ENCODE results near the gene TJP2.
"Not testable (repeated sequence)": the region's sequence is repeated elsewhere in the genome, so short reads cannot be mapped to it uniquely, and the experiment has no call there.

TJP2 gene

GRCh38 chr9:69295872-69296552 is 121.9 kb downstream of the TJP2 start:
- DNase-seq: no peak
- Mint-ChIP-seq H3K4me1 (no peaks in the 10 kb centered on the region), H3K4me3 (no peak overlapping the region)

DNA sequence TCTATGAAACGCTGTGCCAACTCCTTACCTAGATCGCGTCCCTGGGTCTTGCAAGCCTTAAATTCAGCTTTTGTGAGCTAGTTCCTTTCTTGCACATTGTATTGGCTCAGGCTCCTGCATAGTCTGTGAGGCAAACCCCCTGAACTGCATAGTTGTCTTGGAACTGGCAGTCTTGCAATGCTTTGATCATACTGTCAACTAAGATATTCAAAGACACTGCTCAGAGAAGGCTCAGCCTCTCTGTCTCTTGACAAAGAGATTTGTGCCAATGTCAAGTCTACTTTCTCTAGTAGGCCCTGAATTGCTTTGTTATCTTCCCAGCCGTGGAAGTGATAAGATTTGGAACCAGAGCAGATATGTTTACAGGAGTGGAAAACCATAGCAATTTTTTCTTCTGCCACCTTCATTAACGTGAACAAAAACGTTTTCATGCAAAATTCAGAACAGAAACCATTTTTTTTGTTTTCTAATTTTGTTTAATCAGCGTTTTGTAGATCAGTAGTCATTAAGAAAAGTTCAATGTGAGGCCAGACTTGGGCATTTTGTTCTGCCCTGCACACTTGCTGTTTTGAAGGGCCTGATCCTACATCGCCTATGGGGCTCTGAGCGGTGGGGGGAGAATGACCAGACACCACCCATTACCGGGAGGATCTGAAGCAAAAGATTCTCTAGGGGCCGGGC is 123.4 kb downstream of the TJP2 start:
- Mint-ChIP-seq H3K9me3 (no peaks in the 10 kb centered on the region), H3K27ac (no peak overlapping the region), H3K27me3 (peaks cover 2% of the 10 kb centered on the region), H3K36me3 (ENCODE audit: low read depth) (no peaks in the 10 kb centered on the region), H3K4me3 (no peak overlapping the region), H3K4me1 (no peaks in the 10 kb centered on the region)
- ATAC-seq: no peak
- DNase-seq: no peak

More at GRCh38 chr9:69295872-69296552, 121.9 kb downstream of the TJP2 start:
- H3K9me3 Mint-ChIP-seq: no peaks in the 10 kb centered on the region
- H3K27me3 Mint-ChIP-seq: peaks cover 2% of the 10 kb centered on the region
- H3K27ac Mint-ChIP-seq: no peak overlapping the region
- no peak for ATAC-seq
- H3K36me3 Mint-ChIP-seq (ENCODE audit: low read depth): no peaks in the 10 kb centered on the region

- Mint-ChIP-seq H3K4me3 (no peak overlapping the region), H3K27me3 (peaks cover 5% of the 10 kb centered on the region), H3K27ac (no peak overlapping the region), H3K4me1 (no peaks in the 10 kb centered on the region), H3K9me3 (no peaks in the 10 kb centered on the region), H3K36me3 (ENCODE audit: low read depth) (no peaks in the 10 kb centered on the region)
- DNase-seq (no peak), ATAC-seq (no peak)
Observed at GRCh38 chr9:69299315-69299714, 125.2 kb downstream of the TJP2 start.

- Mint-ChIP-seq H3K9me3 (no peaks in the 10 kb centered on the region), H3K4me1 (no peaks in the 10 kb centered on the region), H3K27me3 (peaks cover 5% of the 10 kb centered on the region), H3K4me3 (no peak overlapping the region), H3K36me3 (ENCODE audit: low read depth) (no peaks in the 10 kb centered on the region), H3K27ac (no peak overlapping the region)
- no peak for DNase-seq
- no peak for ATAC-seq
Observed at GRCh38 chr9:69299826-69300225, 125.7 kb downstream of the TJP2 start.

DNA sequence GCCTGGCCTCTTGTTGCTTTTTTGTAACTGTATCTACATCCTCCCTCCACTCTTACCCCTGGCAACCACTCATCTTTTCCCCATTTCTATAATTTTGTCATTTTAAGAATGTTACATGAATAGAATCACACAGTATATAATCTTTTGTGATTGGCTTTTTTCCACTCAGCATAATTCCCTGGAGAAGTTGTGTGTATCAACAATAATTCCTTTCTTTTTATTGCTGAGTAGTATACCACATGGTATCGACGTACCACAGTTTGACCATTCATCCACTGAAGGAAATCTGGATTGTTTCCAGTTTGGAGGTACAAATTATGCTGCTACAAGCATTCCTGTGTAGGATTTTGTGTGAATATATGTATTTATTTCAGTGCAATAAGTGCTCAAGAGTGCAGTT is 129.3 kb downstream of the TJP2 start:
- H3K4me3 Mint-ChIP-seq: no peak overlapping the region
- ATAC-seq (no peak), DNase-seq (no peak)
- H3K4me1 Mint-ChIP-seq: no peaks in the 10 kb centered on the region
- H3K36me3 Mint-ChIP-seq (ENCODE audit: low read depth): no peaks in the 10 kb centered on the region
- no peaks in the 10 kb centered on the region for H3K9me3 Mint-ChIP-seq
- peaks cover 2% of the 10 kb centered on the region for H3K27me3 Mint-ChIP-seq
- H3K27ac Mint-ChIP-seq: no peak overlapping the region

DNA sequence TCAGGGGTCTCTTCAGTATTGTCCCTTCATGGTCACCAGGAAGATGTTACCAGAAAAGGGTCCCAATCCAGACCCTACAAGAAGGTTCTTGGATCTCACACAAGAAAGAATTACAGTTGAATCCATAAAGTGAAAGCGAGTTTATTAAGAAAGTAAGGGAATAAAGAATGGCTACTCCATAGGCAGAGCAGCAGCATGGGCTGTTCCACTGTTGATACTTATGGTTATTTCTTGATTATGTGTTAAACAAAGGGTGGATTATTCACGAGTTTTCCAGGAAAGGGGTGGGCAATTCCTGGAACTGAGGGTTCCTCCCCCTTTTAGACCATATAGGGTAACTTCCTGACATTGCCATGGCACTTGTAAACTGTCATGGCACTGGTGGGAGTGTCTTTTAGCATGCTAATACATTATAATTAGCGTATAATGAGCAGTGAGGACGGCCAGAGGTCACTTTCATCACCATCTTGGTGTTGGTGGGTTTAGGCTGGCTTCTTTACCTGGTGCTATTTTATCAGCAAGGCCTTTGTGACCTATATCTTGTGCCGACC is 132.9 kb downstream of the TJP2 start:
- not testable (repeated sequence) for H3K36me3 Mint-ChIP-seq (ENCODE audit: low read depth); ATAC-seq; DNase-seq; H3K27me3 Mint-ChIP-seq; H3K4me1 Mint-ChIP-seq; H3K4me3 Mint-ChIP-seq; H3K9me3 Mint-ChIP-seq; H3K27ac Mint-ChIP-seq

DNA sequence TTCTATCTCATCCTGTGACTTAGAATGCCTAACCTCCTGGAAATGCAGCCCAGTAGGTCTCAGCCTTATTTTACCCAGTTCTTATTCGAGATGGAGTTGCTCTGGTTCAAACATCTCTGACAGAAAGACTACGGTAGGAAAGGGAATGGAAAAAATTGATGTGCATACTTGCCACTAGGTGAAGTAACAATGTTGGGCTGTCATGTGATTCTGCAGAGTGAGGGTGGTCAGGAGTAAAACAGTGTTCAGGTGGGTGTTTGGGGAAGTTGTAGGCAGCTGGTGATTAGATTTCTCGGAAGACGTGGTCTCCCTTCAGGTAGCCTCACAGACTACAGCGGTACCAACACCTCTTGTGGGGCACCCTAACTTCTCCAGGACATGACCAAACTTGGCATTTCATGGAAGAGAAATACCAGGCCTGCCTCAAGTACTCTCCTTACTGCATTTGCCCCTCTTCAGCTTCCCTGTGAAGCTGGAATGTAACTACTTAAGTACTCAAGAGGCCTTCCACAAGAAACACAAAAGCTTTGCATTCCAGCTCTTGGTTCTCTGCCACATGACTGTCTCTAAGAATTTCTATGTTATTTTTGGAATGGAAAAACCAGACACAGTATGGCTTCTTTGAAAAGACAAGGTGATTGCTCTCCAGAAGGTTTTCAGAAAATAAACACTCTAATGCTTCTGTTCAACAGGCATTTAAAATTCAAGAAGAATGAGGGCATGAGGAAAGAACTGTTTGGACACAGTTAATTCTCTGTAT is 133.5 kb downstream of the TJP2 start:
- no peak for ATAC-seq
- H3K9me3 Mint-ChIP-seq: peaks cover 10% of the 10 kb centered on the region
- H3K4me3 Mint-ChIP-seq: no peak overlapping the region
- H3K36me3 Mint-ChIP-seq (ENCODE audit: low read depth): peaks cover 2% of the 10 kb centered on the region
- H3K27me3 Mint-ChIP-seq: peaks cover 11% of the 10 kb centered on the region
- DNase-seq: no peak
- no peak overlapping the region for H3K27ac Mint-ChIP-seq
- no peaks in the 10 kb centered on the region for H3K4me1 Mint-ChIP-seq

- peaks cover 2% of the 10 kb centered on the region for H3K36me3 Mint-ChIP-seq (ENCODE audit: low read depth)
- H3K27me3 Mint-ChIP-seq: peaks cover 11% of the 10 kb centered on the region
- DNase-seq (no peak), ATAC-seq (no peak)
- no peak overlapping the region for H3K27ac Mint-ChIP-seq
- no peak overlapping the region for H3K4me3 Mint-ChIP-seq
- no peaks in the 10 kb centered on the region for H3K4me1 Mint-ChIP-seq
- H3K9me3 Mint-ChIP-seq: peaks cover 10% of the 10 kb centered on the region
Observed at GRCh38 chr9:69308206-69308931, 134.3 kb downstream of the TJP2 start.

DNA sequence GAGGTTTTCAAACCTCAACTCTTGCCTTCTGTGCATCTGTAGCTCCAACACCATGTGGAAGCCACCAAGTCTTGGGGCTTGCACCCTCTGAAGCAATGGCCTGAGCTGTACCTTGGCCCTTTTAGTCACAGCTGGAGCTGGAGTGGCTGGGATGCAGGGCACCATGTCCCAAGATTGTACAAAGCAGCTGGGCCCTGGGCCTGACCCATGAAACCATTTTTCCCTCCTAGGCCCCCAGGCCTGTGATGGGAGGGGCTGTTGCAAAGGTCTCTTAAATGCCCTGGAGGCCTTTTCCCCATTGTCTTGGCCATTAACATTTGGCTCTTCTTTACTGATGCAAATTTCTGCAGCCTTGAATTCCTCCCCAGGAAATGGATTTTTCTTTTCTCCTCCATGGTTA is 139.1 kb downstream of the TJP2 start:
- Mint-ChIP-seq H3K4me1 (peaks cover 8% of the 10 kb centered on the region), H3K36me3 (ENCODE audit: low read depth) (peaks cover 7% of the 10 kb centered on the region), H3K27ac (no peak overlapping the region), H3K4me3 (no peak overlapping the region), H3K9me3 (peaks cover 20% of the 10 kb centered on the region), H3K27me3 (peaks cover 18% of the 10 kb centered on the region)
- ATAC-seq (no peak), DNase-seq (no peak)

- DNase-seq (no peak), ATAC-seq (no peak)
- Mint-ChIP-seq H3K4me3 (no peak overlapping the region), H3K36me3 (ENCODE audit: low read depth) (peaks cover 7% of the 10 kb centered on the region), H3K9me3 (peaks cover 20% of the 10 kb centered on the region), H3K4me1 (peaks cover 13% of the 10 kb centered on the region), H3K27ac (no peak overlapping the region), H3K27me3 (peaks cover 22% of the 10 kb centered on the region)
Observed at GRCh38 chr9:69314547-69314946, 140.5 kb downstream of the TJP2 start.

- no peak for DNase-seq
- no peak for ATAC-seq
- Mint-ChIP-seq H3K4me3 (no peak overlapping the region), H3K36me3 (ENCODE audit: low read depth) (peaks cover 7% of the 10 kb centered on the region), H3K27ac (no peak overlapping the region), H3K4me1 (peaks cover 13% of the 10 kb centered on the region), H3K27me3 (peaks cover 32% of the 10 kb centered on the region), H3K9me3 (peaks cover 16% of the 10 kb centered on the region)
Observed at GRCh38 chr9:69317081-69317480, 143.0 kb downstream of the TJP2 start.

GRCh38 chr9:69317894-69318293 is 143.8 kb downstream of the TJP2 start:
- Mint-ChIP-seq H3K27me3 (peaks cover 33% of the 10 kb centered on the region), H3K36me3 (ENCODE audit: low read depth) (peaks cover 5% of the 10 kb centered on the region), H3K9me3 (peaks cover 11% of the 10 kb centered on the region), H3K4me1 (peaks cover 13% of the 10 kb centered on the region), H3K27ac (no peak overlapping the region), H3K4me3 (no peak overlapping the region)
- DNase-seq (peak; percentile 7), ATAC-seq (peak; percentile 92)

GRCh38 chr9:69319324-69320025 is 145.4 kb downstream of the TJP2 start:
- H3K9me3 Mint-ChIP-seq: no peaks in the 10 kb centered on the region
- ATAC-seq: no peak
- H3K4me3 Mint-ChIP-seq: no peak overlapping the region
- no peak overlapping the region for H3K27ac Mint-ChIP-seq
- no peaks in the 10 kb centered on the region for H3K36me3 Mint-ChIP-seq (ENCODE audit: low read depth)
- H3K4me1 Mint-ChIP-seq: peaks cover 13% of the 10 kb centered on the region
- peaks cover 46% of the 10 kb centered on the region for H3K27me3 Mint-ChIP-seq
- DNase-seq: no peak

GRCh38 chr9:69322256-69322655 is 148.2 kb downstream of the TJP2 start:
- DNase-seq (no peak), ATAC-seq (no peak)
- H3K36me3 Mint-ChIP-seq (ENCODE audit: low read depth): no peaks in the 10 kb centered on the region
- H3K4me1 Mint-ChIP-seq: peaks cover 13% of the 10 kb centered on the region
- no peaks in the 10 kb centered on the region for H3K9me3 Mint-ChIP-seq
- no peak overlapping the region for H3K4me3 Mint-ChIP-seq
- H3K27me3 Mint-ChIP-seq: peaks cover 60% of the 10 kb centered on the region
- no peak overlapping the region for H3K27ac Mint-ChIP-seq
